HepG2 (cell line): Measurements from ENCODE around the gene OSBPL10. TPM values are rescaled to one million over a fixed set of nuclear protein-coding genes. Genes with fewer than 3 reads are reported as not detected.

Experiments used
- DMAP1 ChIP-seq: IDR thresholded peaks from 2 replicates; pipeline ENCODE4 v1.6.1; 2016
- ELF3 ChIP-seq: IDR thresholded peaks from 2 replicates; pipeline ENCODE4 v1.6.1; 2016; ENCODE audit warnings: missing genetic modification reagents, missing compliant biosample characterization
- FOSL1 ChIP-seq: sonication (generic); formaldehyde crosslinking; IDR thresholded peaks from 2 replicates; pipeline ENCODE4 v1.9.0; 2021; ENCODE audit warnings: missing genetic modification reagents, borderline replicate concordance
- FOSL2 ChIP-seq: sonication (generic); formaldehyde crosslinking; IDR thresholded peaks from 2 replicates; pipeline ENCODE4 v1.4.0; 2020; ENCODE audit warnings: missing genetic modification reagents
- GTF3A ChIP-seq: sonication (generic); formaldehyde crosslinking; conservative IDR thresholded peaks from 2 replicates; pipeline ENCODE4 v1.4.0; 2020; ENCODE audit warnings: mild to moderate bottlenecking, missing genetic modification reagents
- KLF13 ChIP-seq: sonication (generic); formaldehyde crosslinking; IDR thresholded peaks from 2 replicates; pipeline ENCODE4 v1.4.0; 2020; ENCODE audit warnings: mild to moderate bottlenecking, missing genetic modification reagents
- RBM39 ChIP-seq: fragments of 200-400 bp; formaldehyde crosslinking; IDR thresholded peaks from one replicate; pipeline ENCODE4 v1.6.1; 2018; ENCODE audit warnings: antibody characterized with exemption, mild to moderate bottlenecking, low read depth, low read length; ENCODE audit not compliant: poor library complexity, severe bottlenecking
- ZNF382 ChIP-seq: sonication (generic); formaldehyde crosslinking; IDR thresholded peaks from 2 replicates; pipeline ENCODE4 v1.5.0; 2020; ENCODE audit warnings: missing genetic modification reagents, mild to moderate bottlenecking, borderline replicate concordance
- ZNF674 ChIP-seq: sonication (generic); formaldehyde crosslinking; IDR thresholded peaks from 2 replicates; pipeline ENCODE4 v1.5.0; 2020; ENCODE audit warnings: low read depth, mild to moderate bottlenecking, missing genetic modification reagents
- polyA plus RNA-seq, 8 experiments: library from polyadenylated mRNA; depleted of rRNA in 3 of 8; stranded (reverse) in 7 of 8; unstranded in 1 of 8; fragments of >200 nt; fragmentation: Illumina TruSeq in 4 of 8; extraction: Trizol in 4 of 8; gene quantifications; 2 replicates each; pipeline versions ENCODE4 v1.2.1 to v1.2.3, GENCODE V29; 2011 to 2016; ENCODE audit warnings: low read depth in 4 of 8, missing spikeins in 1 of 8, mixed read lengths in 1 of 8; ENCODE audit not compliant: insufficient read depth in 1 of 8
- total RNA-seq, 5 experiments: library from RNA; depleted of rRNA; stranded (reverse); fragments of >200 nt; fragmentation: Illumina TruSeq; extraction: Trizol; gene quantifications; 2 replicates each; pipeline ENCODE4 v1.2.3, GENCODE V29; 2016; ENCODE audit warnings: low read depth in 1 of 5
- TF ChIP-seq, protein P1 (sequence below): sonication (generic); formaldehyde crosslinking; IDR thresholded peaks from 2 replicates; pipeline ENCODE4 v1.8.0; 2022; ENCODE audit warnings: mild to moderate bottlenecking, missing genetic modification reagents, moderate library complexity
- TF ChIP-seq, protein P2 (sequence below): sonication (generic); formaldehyde crosslinking; IDR thresholded peaks from 2 replicates; pipeline ENCODE4 v1.5.1; 2020; ENCODE audit warnings: mild to moderate bottlenecking, missing genetic modification reagents, moderate library complexity
- TF ChIP-seq, protein P3 (sequence below): IDR thresholded peaks from 2 replicates; pipeline ENCODE4 v1.6.1; 2016; ENCODE audit warnings: low read depth, borderline replicate concordance
- TF ChIP-seq, protein P4 (sequence below): sonication (generic); formaldehyde crosslinking; IDR thresholded peaks from 2 replicates; pipeline ENCODE4 v1.4.0; 2020; ENCODE audit warnings: mild to moderate bottlenecking, missing genetic modification reagents

The OSBPL10 gene
- total and polyA plus RNA-seq, 2 of the 13 experiments (the other 11 are each of a cell fraction or from before 2014, with no cell fraction given), result 10.3 to 28.6 TPM

DNA sequence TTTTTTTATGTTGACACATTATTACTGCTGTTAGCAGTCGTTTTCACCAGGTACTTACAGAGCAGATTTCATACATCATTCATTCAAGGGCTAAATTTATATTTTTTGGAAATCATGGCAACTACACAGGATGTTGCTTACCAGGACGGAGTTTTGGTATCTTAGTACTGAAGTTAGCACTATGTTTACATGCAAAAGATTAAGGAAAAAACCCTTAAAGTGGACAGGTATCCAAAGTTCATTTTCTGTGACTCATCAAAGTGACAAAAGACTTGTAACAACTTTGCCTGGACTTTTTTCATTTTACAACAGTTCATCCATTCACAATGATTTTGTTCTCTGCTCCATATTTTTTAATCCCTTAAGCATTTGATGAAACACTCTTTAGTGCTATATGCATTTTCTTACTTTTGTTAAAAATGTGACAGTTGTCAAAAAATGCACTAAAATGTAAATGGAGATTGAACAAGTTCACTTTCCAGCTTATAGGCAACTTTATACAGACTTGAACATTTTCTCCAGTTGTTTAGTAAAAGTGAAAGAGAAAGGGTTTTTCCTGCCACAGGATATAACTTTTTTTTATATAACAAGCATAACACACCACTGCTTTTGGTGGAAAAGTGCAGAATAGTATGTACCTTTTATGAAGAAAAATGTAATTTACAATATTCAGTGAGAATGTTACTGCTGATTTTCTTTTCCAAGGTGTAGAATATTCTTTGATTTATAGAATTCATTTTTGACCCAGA, 344.2 kb downstream of the OSBPL10 start (continued):
- TF ChIP-seq, protein P1, sequence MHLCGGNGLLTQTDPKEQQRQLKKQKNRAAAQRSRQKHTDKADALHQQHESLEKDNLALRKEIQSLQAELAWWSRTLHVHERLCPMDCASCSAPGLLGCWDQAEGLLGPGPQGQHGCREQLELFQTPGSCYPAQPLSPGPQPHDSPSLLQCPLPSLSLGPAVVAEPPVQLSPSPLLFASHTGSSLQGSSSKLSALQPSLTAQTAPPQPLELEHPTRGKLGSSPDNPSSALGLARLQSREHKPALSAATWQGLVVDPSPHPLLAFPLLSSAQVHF (CRISPR knock-in tag), result no peak
- TF ChIP-seq ZNF674 (CRISPR knock-in tag) (no peak), GTF3A (CRISPR knock-in tag) (no peak), ZNF382 (CRISPR knock-in tag) (no peak), FOSL1 (CRISPR knock-in tag) (peak; percentile 75; the same call in 1 of the 2 replicates), DMAP1 (CRISPR knock-in tag) (no peak), ELF3 (CRISPR knock-in tag) (0 out of 2 replicates have a peak, but pooled peaks have one; percentile 32), FOSL2 (CRISPR knock-in tag) (peak; percentile 56; the same call in 1 of the 2 replicates), RBM39 (no peak), KLF13 (no peak)
- TF ChIP-seq, protein P2, sequence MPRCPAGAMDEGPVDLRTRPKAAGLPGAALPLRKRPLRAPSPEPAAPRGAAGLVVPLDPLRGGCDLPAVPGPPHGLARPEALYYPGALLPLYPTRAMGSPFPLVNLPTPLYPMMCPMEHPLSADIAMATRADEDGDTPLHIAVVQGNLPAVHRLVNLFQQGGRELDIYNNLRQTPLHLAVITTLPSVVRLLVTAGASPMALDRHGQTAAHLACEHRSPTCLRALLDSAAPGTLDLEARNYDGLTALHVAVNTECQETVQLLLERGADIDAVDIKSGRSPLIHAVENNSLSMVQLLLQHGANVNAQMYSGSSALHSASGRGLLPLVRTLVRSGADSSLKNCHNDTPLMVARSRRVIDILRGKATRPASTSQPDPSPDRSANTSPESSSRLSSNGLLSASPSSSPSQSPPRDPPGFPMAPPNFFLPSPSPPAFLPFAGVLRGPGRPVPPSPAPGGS (CRISPR knock-in tag), result no peak
- TF ChIP-seq, protein P3, sequence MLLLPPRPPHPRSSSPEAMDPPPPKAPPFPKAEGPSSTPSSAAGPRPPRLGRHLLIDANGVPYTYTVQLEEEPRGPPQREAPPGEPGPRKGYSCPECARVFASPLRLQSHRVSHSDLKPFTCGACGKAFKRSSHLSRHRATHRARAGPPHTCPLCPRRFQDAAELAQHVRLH, result no peak
- TF ChIP-seq, protein P4, sequence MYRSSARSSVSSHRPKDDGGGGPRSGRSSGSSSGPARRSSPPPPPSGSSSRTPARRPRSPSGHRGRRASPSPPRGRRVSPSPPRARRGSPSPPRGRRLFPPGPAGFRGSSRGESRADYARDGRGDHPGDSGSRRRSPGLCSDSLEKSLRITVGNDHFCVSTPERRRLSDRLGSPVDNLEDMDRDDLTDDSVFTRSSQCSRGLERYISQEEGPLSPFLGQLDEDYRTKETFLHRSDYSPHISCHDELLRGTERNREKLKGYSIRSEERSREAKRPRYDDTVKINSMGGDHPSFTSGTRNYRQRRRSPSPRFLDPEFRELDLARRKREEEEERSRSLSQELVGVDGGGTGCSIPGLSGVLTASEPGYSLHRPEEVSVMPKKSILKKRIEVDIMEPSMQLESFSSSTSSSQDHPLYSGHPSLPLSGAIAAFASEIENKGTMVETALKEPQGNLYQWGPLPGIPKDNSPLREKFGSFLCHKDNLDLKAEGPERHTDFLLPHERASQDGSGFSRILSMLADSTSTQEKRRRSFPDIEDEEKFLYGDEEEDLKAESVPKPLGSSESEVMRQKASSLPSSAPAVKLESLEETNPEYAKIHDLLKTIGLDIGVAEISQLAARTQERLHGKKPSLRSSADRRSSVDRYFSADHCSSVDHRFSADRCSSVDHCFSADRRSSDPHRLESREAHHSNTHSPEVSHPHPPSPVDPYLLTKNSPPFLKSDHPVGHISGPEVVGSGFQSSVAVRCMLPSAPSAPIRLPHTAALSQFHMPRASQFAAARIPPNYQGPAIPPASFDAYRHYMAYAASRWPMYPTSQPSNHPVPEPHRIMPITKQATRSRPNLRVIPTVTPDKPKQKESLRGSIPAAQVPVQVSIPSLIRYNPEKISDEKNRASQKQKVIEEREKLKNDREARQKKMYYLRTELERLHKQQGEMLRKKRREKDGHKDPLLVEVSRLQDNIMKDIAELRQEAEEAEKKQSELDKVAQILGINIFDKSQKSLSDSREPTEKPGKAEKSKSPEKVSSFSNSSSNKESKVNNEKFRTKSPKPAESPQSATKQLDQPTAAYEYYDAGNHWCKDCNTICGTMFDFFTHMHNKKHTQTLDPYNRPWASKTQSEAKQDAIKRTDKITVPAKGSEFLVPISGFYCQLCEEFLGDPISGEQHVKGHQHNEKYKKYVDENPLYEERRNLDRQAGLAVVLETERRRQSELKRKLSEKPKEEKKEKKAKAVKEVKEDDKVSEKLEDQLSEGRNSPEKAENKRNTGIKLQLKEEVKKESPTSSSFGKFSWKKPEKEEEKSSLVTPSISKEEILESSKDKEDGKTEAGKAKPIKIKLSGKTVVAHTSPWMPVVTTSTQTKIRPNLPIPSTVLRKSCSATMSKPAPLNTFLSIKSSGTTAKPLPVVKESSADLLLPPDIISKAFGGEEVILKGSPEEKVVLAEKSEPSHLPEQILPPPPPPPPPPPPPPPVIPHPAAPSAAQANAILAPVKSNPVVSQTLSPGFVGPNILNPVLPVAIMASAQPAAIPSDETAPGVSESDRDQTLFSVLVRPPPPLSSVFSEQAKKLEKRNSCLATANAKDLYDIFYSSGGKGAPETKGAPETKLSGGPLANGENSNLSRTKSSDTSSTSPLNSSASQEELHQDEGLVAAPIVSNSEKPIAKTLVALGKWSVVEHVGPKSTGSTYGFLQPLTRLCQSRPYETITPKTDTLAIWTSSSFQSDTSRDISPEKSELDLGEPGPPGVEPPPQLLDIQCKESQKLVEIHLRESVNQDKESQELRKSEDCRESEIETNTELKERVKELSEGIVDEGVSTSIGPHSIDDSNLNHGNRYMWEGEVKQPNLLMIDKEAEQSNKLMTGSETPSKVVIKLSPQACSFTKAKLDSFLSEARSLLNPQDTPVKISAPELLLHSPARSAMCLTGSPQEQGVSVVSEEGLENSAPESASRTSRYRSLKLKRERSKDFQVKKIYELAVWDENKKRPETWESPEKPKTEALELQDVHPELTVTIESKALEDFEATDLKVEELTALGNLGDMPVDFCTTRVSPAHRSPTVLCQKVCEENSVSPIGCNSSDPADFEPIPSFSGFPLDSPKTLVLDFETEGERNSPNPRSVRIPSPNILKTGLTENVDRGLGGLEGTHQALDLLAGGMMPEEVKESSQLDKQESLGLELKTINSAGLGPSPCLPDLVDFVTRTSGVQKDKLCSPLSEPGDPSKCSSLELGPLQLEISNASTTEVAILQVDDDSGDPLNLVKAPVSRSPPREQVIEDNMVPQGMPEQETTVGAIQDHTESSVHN (CRISPR knock-in tag), result no peak
- TF ChIP-seq, all 625 proteins: peak for 21
